ENCODE measurements around the gene SLC38A10.

GRCh38 chr17:81304196-81305015, 9.3 kb upstream of the SLC38A10 start:
- TF ChIP-seq POLR2AphosphoS5 (IDR thresholded peaks at IDR 0.05) = no peak
- TF ChIP-seq CTCF (IDR thresholded peaks at IDR 0.05) = no peak
